SU-DHL-6 (cell line): ENCODE results near the gene SH3RF2.

Experiments used
- H2AFZ ChIP-seq: fragments of 200-600 bp; sonication (generic); 2 replicates; pipeline ENCODE4 v1.6.1; 2014; ENCODE audit warnings: low read depth, mild to moderate bottlenecking, moderate library complexity, mixed read lengths, antibody characterized with exemption, low read length; ENCODE audit not compliant: severe bottlenecking
- H3F3A ChIP-seq: fragments of 200-600 bp; shearing (Covaris generic); 2 replicates; pipeline ENCODE4 v1.6.0; 2016; ENCODE audit warnings: antibody characterized with exemption, mild to moderate bottlenecking; ENCODE audit not compliant: insufficient read depth
- H3K27ac ChIP-seq: fragments of 200-600 bp; sonication (generic); 2 replicates; pipeline ENCODE4 v1.5.1; 2016; ENCODE audit warnings: low read depth, mild to moderate bottlenecking, low read length, moderate library complexity, mixed read lengths
- H3K27me3 ChIP-seq: fragments of 200-600 bp; sonication (generic), shearing (Covaris generic); 2 replicates; pipeline ENCODE4 v1.6.0; 2014; ENCODE audit warnings: mild to moderate bottlenecking, low read length
- H3K36me3 ChIP-seq: fragments of 200-600 bp; sonication (generic); 2 replicates; pipeline ENCODE4 v1.6.1; 2014; ENCODE audit warnings: mild to moderate bottlenecking, low read length, mixed read lengths
- H3K4me2 ChIP-seq: fragments of 300-600, 200-600 bp; shearing (Covaris generic), sonication (generic); 2 replicates; pipeline ENCODE4 v1.6.0; 2014; ENCODE audit warnings: low read length, low read depth, mild to moderate bottlenecking; ENCODE audit not compliant: poor library complexity, severe bottlenecking
- H3K4me3 ChIP-seq: fragments of 200-600 bp; sonication (generic); 2 replicates; pipeline ENCODE4 v1.5.1; 2014; ENCODE audit warnings: antibody characterized with exemption, low read length, mild to moderate bottlenecking, mixed read lengths; ENCODE audit not compliant: insufficient read depth, poor library complexity, severe bottlenecking
- H3K79me2 ChIP-seq: fragments of 200-600 bp; sonication (generic); 2 replicates; pipeline ENCODE4 v1.6.1; 2014; ENCODE audit warnings: mild to moderate bottlenecking, low read length, moderate library complexity; ENCODE audit not compliant: insufficient read depth
- H3K9ac ChIP-seq: fragments of 200-600 bp; sonication (generic); 2 replicates; pipeline ENCODE4 v1.7.0; 2014; ENCODE audit warnings: mild to moderate bottlenecking, low read length
- H3K9me2 ChIP-seq: fragments of 200-600 bp; sonication (generic); replicated peaks from 2 replicates; pipeline ENCODE4 v1.6.1; 2014; ENCODE audit warnings: low read length; ENCODE audit not compliant: insufficient read depth
- H3K9me3 ChIP-seq: fragments of 200-600 bp; sonication (generic); 2 replicates; pipeline ENCODE4 v1.6.1; 2014; ENCODE audit warnings: low read length, mixed read lengths; ENCODE audit not compliant: insufficient read depth
- H4K20me1 ChIP-seq: fragments of 200-600 bp; sonication (generic); 2 replicates; pipeline ENCODE4 v1.6.1; 2014; ENCODE audit warnings: low read depth, mild to moderate bottlenecking, antibody characterized with exemption, low read length, moderate library complexity, mixed read lengths
- CTCF ChIP-seq: fragments of 200-600 bp; sonication (generic); IDR thresholded peaks from one replicate; pipeline ENCODE4 v1.5.1; 2017; ENCODE audit warnings: antibody characterized with exemption, mild to moderate bottlenecking, low read length, moderate library complexity; ENCODE audit not compliant: insufficient read depth, poor library complexity, severe bottlenecking
- EZH2phosphoT487 ChIP-seq: fragments of 200-600 bp; sonication (generic), shearing (Covaris generic); conservative IDR thresholded peaks from 2 replicates; pipeline ENCODE4 v1.6.1; 2018; ENCODE audit warnings: mild to moderate bottlenecking, antibody characterized with exemption, low read length, moderate library complexity, mixed read lengths

The SH3RF2 gene

GRCh38 chr5:146079695-146080373, 143.5 kb downstream of the SH3RF2 start:
- Histone ChIP-seq H3F3A (no peaks in the 10 kb centered on the region), H2AFZ (no peak overlapping the region), H3K36me3 (no peaks in the 10 kb centered on the region), H3K4me3 (no peak overlapping the region), H3K9me3 (no peaks in the 10 kb centered on the region), H4K20me1 (no peaks in the 10 kb centered on the region), H3K9me2 (no peaks in the 10 kb centered on the region), H3K4me2 (no peak overlapping the region), H3K79me2 (no peaks in the 10 kb centered on the region), H3K27me3 (no peaks in the 10 kb centered on the region), H3K9ac (no peak overlapping the region), H3K27ac (no peak overlapping the region)
- no peak for TF ChIP-seq EZH2phosphoT487
- TF ChIP-seq CTCF: no peak

- Histone ChIP-seq H3K4me2 (no peak overlapping the region), H3K27ac (no peak overlapping the region), H4K20me1 (no peaks in the 10 kb centered on the region), H3F3A (no peaks in the 10 kb centered on the region), H2AFZ (no peak overlapping the region), H3K36me3 (no peaks in the 10 kb centered on the region), H3K9ac (no peak overlapping the region), H3K4me3 (no peak overlapping the region), H3K27me3 (no peaks in the 10 kb centered on the region), H3K79me2 (no peaks in the 10 kb centered on the region), H3K9me3 (no peaks in the 10 kb centered on the region), H3K9me2 (no peaks in the 10 kb centered on the region)
- no peak for TF ChIP-seq EZH2phosphoT487
- no peak for TF ChIP-seq CTCF
Observed at GRCh38 chr5:146081556-146081955, 145.2 kb downstream of the SH3RF2 start.

GRCh38 chr5:146082798-146083197, 146.4 kb downstream of the SH3RF2 start:
- no peak overlapping the region for H3K4me3 ChIP-seq
- H3K9ac ChIP-seq: no peak overlapping the region
- H3K9me3 ChIP-seq: no peaks in the 10 kb centered on the region
- no peak overlapping the region for H3K4me2 ChIP-seq
- H3K27me3 ChIP-seq: no peaks in the 10 kb centered on the region
- H3K27ac ChIP-seq: no peak overlapping the region
- H3K36me3 ChIP-seq: no peaks in the 10 kb centered on the region
- no peaks in the 10 kb centered on the region for H3F3A ChIP-seq
- TF ChIP-seq EZH2phosphoT487 (no peak), CTCF (no peak)
- H3K79me2 ChIP-seq: no peaks in the 10 kb centered on the region
- no peaks in the 10 kb centered on the region for H3K9me2 ChIP-seq
- no peak overlapping the region for H2AFZ ChIP-seq
- no peaks in the 10 kb centered on the region for H4K20me1 ChIP-seq
